Keratinocyte (primary cell): ENCODE results near the gene IL17RD.

ENCODE experiments used
- EZH2 ChIP-seq: IDR thresholded peaks from one replicate; pipeline ENCODE4 v1.6.1; 2012; ENCODE audit warnings: inconsistent platforms, mild to moderate bottlenecking, low read length, moderate library complexity
- TF ChIP-seq, protein P1 (sequence below), 3 experiments: IDR thresholded peaks in 1 of 3; conservative IDR thresholded peaks in 1 of 3; optimal IDR thresholded peaks in 1 of 3; 2 replicates in 2 of 3; 3 replicates in 1 of 3; pipeline versions ENCODE3 to v1.5.1; 2011; ENCODE audit warnings: low read length in 3 of 3, mild to moderate bottlenecking in 3 of 3, moderate library complexity in 2 of 3, control low read depth in 1 of 3, inconsistent platforms in 1 of 3; ENCODE audit not compliant: insufficient read depth in 2 of 3; ENCODE audit errors: extremely low read depth in 1 of 3

- TF ChIP-seq, protein P1, sequence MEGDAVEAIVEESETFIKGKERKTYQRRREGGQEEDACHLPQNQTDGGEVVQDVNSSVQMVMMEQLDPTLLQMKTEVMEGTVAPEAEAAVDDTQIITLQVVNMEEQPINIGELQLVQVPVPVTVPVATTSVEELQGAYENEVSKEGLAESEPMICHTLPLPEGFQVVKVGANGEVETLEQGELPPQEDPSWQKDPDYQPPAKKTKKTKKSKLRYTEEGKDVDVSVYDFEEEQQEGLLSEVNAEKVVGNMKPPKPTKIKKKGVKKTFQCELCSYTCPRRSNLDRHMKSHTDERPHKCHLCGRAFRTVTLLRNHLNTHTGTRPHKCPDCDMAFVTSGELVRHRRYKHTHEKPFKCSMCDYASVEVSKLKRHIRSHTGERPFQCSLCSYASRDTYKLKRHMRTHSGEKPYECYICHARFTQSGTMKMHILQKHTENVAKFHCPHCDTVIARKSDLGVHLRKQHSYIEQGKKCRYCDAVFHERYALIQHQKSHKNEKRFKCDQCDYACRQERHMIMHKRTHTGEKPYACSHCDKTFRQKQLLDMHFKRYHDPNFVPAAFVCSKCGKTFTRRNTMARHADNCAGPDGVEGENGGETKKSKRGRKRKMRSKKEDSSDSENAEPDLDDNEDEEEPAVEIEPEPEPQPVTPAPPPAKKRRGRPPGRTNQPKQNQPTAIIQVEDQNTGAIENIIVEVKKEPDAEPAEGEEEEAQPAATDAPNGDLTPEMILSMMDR (optimal IDR thresholded peaks at IDR 0.05 in 1 of 3, IDR thresholded peaks at IDR 0.05 in 1 of 3, conservative IDR thresholded peaks at IDR 0.05 in 1 of 3; ENCODE audit: extremely low read depth in 1 of 3, insufficient read depth in 2 of 3, low read length in 3 of 3), result no peak
- TF ChIP-seq EZH2, result no peak
These were observed 79.0 kb downstream of the IL17RD start for GRCh38 chr3:57086201-57086600.
